OCI-LY1 (cell line): ENCODE data around the gene DTNB.

Source experiments
- CTCF ChIP-seq: fragments of 200-600 bp; sonication (generic), shearing (Covaris generic); IDR thresholded peaks from 2 replicates; pipeline ENCODE4 v1.5.1; 2017; ENCODE audit warnings: mild to moderate bottlenecking, antibody characterized with exemption, low read length, moderate library complexity, mixed read lengths
- EZH2 ChIP-seq: fragments of 200-600 bp; sonication (generic), shearing (Covaris generic); IDR thresholded peaks from 2 replicates; pipeline ENCODE4 v1.8.0; 2017; ENCODE audit warnings: borderline replicate concordance, mixed run types, mild to moderate bottlenecking, antibody characterized with exemption, low read length, moderate library complexity, mixed read lengths

- TF ChIP-seq CTCF (peak; percentile 47), EZH2 (no peak)
Observed at GRCh38 chr2:25375371-25375988, 297.9 kb downstream of the DTNB start.
